ENCODE data around the gene TSPAN14.

TSPAN14 gene

GRCh38 chr10:80453056-80453841 lies 861 bp upstream of the TSPAN14 start:
- no peak for DNase-seq
- intact Hi-C loops (cut with DNase I), result no loop called here

- peak in 3 of 10 donors; percentile 51 to 93 (median 81) for DNase-seq
- intact Hi-C loops (cut with DNase I), result no loop called here
These were observed 677 bp downstream of the TSPAN14 start for GRCh38 chr10:80454513-80455460.

GRCh38 chr10:80455461-80456349 lies 1.6 kb downstream of the TSPAN14 start:
- no peak for DNase-seq
- intact Hi-C loops (cut with DNase I), result no loop called here

- intact Hi-C loops (cut with DNase I), result no loop called here
- DNase-seq, result no peak
These were observed 3.6 kb downstream of the TSPAN14 start for GRCh38 chr10:80457554-80458262.

- intact Hi-C loops (cut with DNase I), result no loop called here
These were observed 4.1 kb downstream of the TSPAN14 start for GRCh38 chr10:80458263-80458625.

GRCh38 chr10:80458638-80459037 lies 4.5 kb downstream of the TSPAN14 start:
- DNase-seq, result peak in 1 of 10 donors; percentile 66
- intact Hi-C loops (cut with DNase I), result no loop called here

More at GRCh38 chr10:80458263-80458625, 4.1 kb downstream of the TSPAN14 start:
- no peak for DNase-seq

- DNase-seq, result peak in 1 of 10 donors; percentile 77
- intact Hi-C loops (cut with DNase I), result no loop called here
These were observed 5.1 kb downstream of the TSPAN14 start for GRCh38 chr10:80459047-80459865.

DNA sequence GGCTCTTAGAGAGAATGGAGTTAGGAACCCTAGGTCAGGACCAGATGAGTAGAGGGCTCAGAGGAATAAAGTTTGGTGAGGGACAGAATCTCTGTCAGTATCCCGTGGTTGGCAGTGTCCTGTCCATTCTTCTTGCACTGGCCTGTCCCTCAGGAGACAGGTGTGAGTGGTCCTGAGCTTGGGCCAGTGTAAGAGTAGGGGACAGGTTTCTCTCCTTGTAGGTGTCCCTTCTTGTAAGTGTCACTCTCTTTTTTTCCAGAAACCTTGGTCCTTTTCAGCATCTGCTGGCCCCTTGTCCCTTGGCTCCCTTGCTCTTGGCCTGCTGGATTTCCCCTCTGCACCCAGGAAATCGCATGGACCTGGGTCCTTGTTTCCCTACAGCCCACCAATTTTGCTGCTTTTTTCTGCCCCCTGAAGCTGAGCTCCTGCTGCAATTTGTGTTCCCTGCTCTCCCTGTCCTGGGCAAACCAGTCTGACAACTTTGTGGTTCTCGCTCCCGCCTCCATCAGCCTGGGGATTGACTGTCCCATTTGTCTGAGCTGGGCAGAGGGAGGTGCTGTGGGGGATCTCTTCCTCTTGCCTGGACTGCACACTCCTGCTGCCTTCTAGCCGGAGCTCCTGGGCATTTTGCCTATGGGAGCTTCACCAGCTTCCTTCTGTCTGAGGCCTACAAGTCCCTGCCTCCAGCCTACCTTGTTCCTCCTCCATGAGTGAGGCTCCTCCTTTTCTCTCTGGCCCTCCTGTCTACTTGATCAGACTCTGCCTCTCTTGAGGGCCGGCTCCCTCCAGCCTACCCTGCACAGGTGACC lies 6.5 kb downstream of the TSPAN14 start:
- intact Hi-C loops (cut with DNase I), result no loop called here
- DNase-seq, result peak in 9 of 10 donors; percentile 60 to 95 (median 71)

DNA sequence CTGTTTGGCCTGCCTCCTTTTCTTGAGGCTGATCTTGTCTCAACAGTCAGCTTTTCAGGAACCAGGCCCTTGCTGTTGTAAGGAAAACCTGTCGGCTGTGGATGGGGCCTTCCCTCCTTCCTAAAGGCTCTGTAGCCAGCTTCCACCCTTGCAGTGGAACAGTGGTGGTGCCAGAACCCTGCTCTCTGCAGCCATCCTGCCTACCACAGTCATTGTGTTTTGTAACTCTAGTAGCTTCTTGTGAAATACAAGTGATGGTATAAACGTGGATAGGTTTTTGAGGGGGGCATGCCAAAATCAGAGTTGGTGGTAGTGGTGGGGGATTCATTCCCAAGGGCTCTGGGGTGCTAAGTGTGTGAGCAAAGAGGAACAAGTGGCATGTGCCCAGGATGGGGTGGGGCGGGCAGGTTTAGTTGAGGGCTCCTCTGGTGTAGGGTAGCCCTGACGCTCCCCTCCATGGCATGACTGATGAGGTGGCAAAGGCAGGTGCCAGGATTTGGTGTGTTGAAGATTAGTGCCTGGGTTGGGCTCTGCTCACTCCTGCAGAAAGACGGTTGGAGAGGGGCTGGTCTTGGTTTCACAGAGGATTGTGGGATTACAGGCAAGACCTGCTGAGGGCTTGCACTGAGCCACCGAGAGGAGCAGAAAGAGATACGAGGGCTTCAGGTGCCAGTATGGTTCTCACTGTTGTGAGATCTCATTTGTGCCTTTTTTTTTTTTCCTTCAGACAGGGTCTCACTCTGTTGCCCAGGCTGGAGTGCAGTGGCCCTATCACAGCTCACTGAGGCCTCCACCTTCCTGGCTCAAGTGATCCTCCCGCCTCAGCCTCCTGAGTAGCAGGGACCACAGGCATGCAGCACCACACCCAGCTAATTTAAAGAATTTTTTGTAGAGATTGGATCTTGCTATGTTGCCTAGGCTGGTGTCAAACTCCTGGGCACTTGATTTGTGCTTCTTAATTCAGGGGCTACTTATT lies 7.4 kb downstream of the TSPAN14 start:
- intact Hi-C loops (cut with DNase I), result no loop called here
- peak in 1 of 10 donors; percentile 77 for DNase-seq

DNA sequence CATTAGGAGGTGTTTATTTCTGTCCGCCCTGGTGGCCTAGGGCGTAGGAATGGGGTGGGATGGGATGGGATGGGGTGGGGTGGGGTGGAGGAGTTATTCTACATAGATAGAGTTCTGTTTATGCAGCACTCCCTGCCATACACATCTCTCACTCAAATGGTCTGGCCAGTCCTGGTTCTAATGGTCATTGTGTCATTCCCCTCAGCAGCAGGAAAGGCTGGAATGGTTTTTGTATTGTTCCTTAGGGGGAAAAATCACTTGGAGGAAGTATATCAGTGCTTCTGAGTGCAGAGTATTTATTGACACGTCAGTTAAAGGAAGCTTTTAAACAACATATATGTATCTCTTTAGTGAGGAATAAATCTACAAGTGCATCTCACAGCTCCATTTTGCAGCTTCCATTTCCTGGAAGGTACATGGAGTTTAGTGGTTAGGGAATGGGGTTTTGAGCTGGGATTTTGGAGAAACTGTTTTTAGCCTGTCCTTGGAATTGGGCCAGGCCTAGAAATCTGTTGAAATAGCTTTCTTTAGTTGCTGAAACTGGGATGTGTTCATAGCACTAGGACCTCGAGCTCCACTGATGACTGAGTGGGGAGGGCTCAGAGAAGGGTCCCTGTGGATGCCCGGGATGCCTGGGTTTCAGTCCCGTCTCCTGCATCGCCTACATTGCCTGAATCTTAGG lies 8.3 kb downstream of the TSPAN14 start:
- peak in 1 of 10 donors; percentile 63 for DNase-seq
- intact Hi-C loops (cut with DNase I), result no loop called here

- intact Hi-C loops (cut with DNase I), result no loop called here
- peak in 1 of 10 donors; percentile 3 for DNase-seq
These were observed 9.1 kb downstream of the TSPAN14 start for GRCh38 chr10:80462981-80463741.

GRCh38 chr10:80463868-80464267 lies 9.8 kb downstream of the TSPAN14 start:
- intact Hi-C loops (cut with DNase I), result no loop called here
- DNase-seq, result peak in 1 of 10 donors; percentile 77

DNA sequence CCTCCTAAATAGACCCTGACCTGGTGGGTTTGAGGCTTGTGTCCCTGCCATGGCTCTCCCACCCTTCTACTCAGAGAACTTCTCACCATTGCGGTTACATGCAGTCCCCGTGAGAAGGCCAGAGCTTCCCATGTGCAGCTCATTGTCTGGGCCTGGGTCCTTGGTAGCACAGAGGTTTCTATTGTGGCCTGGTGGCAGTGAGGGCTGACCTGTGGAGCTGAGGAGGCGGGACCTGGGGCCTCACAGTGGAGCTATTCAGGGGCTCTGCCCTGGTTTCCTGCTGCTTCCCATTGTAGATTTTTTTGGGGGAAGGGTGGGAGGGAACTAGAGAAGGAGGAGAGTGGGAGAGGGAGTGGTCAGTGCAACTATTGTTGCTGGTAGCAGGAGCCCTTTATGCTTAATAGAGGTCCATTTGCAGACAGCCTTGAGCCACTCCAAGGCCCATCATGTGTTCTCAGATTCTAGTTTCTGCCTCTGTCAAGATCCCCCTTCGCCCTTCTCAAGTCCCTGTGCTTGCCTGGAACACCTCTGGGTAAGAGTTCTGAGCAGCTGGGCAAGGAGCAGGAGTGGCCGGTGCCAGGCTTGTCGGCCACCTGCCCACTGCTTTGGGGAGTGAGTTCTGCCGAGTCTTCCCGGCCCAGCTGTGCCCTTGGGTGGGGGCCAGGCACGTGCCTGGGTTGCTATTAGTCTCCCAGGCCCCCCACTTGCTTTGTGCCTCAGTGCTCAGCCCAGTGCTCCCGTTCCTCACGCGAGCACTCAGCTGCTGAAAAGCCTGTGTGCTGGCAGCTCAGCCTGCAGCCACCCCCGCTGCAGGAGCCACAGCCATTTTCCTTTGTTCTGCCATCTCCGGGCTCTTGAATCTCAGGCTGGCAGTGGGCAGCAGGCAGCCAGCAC lies 10.7 kb downstream of the TSPAN14 start:
- DNase-seq, result peak; percentile 49 to 95 (median 72)
- intact Hi-C loops (cut with DNase I), result no loop called here

DNA sequence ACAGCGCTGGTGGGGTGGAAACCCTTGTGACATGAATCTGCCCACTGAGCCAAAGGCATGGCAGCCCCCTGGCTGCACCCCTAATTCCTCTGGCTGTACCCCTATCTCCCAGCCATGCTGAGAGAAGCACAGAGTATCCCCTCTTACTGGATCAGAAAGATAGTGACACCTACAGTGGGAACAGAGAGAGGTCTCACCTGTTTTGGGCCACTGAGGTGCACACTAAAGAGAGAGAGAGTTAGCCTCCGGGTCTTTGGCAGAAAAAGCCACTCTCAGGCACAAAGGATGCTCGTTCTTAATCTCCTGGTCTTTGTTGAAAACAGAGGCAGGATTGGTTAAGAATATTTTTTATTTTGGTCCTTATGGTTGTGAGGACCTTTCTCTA lies 11.3 kb downstream of the TSPAN14 start:
- intact Hi-C loops (cut with DNase I), result no loop called here

More for the DNA sequence above, 11.3 kb downstream of the TSPAN14 start:
- DNase-seq, result no peak

Measured in posterior cingulate gyrus (tissue), 11 donors.